ENCODE results near the gene VN1R2.

GRCh38 chr19:53272044-53272443 lies 14.0 kb downstream of the VN1R2 start:
- no peak for TF ChIP-seq POLR2AphosphoS5 (IDR thresholded peaks at IDR 0.05; ENCODE audit: low read depth, low read length)
- no peak for TF ChIP-seq TAF1 (IDR thresholded peaks at IDR 0.05; ENCODE audit: low read depth, low read length)
- TF ChIP-seq POLR2A (IDR thresholded peaks at IDR 0.05; ENCODE audit: low read depth, low read length): no peak
- TF ChIP-seq SPI1 (IDR thresholded peaks at IDR 0.05; ENCODE audit: low read depth, low read length): no peak
